ENCODE results near the gene PRICKLE2. TPM values are rescaled to one million over a fixed set of nuclear protein-coding genes. Genes with fewer than 3 reads are reported as not detected.
A peak's percentile ranks its signal among the peaks of the same experiment; 100 is the strongest.

PRICKLE2 gene, protein sequence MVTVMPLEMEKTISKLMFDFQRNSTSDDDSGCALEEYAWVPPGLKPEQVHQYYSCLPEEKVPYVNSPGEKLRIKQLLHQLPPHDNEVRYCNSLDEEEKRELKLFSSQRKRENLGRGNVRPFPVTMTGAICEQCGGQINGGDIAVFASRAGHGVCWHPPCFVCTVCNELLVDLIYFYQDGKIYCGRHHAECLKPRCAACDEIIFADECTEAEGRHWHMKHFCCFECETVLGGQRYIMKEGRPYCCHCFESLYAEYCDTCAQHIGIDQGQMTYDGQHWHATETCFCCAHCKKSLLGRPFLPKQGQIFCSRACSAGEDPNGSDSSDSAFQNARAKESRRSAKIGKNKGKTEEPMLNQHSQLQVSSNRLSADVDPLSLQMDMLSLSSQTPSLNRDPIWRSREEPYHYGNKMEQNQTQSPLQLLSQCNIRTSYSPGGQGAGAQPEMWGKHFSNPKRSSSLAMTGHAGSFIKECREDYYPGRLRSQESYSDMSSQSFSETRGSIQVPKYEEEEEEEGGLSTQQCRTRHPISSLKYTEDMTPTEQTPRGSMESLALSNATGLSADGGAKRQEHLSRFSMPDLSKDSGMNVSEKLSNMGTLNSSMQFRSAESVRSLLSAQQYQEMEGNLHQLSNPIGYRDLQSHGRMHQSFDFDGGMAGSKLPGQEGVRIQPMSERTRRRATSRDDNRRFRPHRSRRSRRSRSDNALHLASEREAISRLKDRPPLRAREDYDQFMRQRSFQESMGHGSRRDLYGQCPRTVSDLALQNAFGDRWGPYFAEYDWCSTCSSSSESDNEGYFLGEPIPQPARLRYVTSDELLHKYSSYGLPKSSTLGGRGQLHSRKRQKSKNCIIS
- total RNA-seq: 84.0 TPM

DNA sequence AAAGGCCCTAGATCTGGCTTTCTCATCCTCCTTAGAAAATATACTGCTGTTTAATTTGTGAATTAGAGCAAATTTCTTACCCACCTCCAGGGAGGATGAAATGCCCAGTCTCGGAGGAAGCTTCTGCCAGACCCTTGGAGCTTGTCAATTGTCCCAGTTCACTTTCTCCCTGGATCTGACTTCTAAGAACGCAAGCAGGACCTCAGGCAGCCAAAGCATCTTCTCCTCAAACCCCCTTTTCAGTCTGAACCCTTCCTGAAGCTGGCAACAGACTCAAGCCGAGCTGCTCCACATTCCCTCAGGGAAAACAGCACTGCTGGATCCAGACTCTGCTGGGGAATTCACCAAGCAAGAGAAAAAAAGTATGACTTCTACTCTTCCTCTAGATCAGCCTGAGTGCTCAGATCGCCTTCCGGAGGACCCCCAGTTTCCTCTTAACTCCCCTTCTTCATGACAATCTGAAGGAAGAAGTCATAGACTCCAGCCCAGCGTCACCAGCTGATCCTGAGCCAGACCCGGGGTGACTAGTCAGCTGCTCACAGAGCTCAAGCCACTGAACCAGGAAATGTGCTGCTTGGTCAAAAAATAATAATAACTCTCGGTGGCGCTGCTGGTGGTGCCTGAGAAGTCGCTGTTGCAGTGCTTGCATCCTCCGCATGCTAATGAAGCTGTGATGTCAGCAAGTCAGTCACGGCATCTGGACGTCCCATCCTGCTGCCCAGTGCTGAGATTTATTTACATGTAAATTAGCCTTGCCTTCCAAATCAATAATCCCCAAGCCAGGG is at the start of gene PRICKLE2:
Gene PRICKLE2 (minus strand): TSS at position 641 of the 785 bp plus-strand sequence. CDS start 26,539 bp downstream, outside the sequence.
- DNase-seq (ENCODE audit: low spot score in 2 of 2): peak; percentile 31 to 60
- peak; percentile 39 for FAIRE-seq

DNA sequence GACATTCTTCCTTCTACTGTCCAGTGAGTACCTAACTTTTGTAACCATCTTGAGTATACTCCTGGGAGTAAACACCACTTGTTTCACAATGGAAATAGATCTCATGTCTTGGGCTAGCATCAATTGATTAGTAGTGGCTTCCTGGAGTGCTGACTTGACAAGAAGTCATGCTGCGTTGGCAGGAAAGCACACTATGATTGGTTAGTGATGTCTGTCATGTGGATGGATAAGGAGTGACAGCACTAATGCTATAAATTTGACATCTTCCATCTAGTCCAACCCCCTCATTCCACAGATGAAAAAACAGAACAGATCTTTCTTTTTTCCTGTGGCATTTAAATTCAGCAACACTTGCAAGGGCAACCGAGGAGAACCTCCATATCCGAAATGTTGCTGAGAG is 47.6 kb upstream of the PRICKLE2 start:
- FAIRE-seq: no peak
- DNase-seq (ENCODE audit: low spot score in 2 of 2): no peak

DNA sequence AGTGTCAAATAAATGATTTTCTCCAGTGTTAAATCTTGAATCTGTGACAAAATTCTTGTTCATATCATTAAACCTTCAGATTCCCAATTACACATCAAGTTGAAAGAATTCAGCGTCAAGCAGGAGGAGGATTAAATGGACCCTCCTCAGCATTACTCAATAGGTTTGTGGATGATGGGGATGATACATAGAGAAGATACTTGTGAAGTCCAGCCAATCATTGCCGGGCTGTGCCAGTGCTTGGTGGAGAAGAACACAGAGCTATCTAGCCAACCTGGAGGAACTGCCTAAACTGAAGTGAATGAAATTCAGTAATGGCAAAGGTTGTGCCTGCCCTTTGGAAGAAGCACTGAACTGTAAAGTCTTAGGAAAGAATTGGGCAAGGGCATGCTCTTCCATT is 47.0 kb upstream of the PRICKLE2 start:
- FAIRE-seq (no peak), DNase-seq (ENCODE audit: low spot score in 2 of 2) (no peak)

DNA sequence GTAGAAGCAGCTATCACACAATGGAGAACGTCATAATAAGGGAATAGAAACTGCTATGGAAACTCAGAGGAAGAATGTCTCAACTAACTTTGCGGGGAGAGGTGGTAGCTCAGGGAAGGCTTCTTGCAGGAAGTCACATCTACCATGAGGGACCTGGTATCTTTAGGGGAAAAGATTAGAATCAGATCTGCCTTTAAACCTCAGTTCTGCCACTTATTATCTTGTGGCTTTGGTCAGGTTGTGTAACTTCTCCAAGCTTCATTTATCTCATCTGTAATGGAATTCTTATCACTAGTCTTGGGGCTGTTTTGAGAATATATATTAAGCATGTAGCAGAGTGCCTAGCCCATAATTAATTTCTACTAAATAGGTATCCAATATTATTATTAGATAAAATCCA is 46.4 kb upstream of the PRICKLE2 start:
- FAIRE-seq (no peak), DNase-seq (ENCODE audit: low spot score in 2 of 2) (no peak)

DNA sequence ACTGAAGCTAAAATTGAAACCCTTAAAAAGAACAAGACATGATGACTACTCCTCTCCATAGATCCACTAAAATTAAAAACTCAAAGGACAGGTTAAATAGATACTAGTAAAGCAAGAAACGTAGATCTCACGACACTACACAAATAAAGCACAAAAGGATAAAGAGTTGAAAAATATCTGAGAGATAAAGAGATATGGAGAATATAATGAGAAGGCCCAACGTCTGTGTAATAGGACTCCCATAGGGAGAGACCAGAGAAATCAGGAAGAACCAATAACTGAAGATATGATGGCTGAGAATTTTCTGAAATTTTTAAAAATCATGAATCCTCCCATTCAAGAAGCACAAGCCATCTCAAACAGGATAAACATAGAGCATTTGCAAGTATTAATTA is 45.6 kb upstream of the PRICKLE2 start:
- FAIRE-seq (no peak), DNase-seq (ENCODE audit: low spot score in 2 of 2) (no peak)

DNA sequence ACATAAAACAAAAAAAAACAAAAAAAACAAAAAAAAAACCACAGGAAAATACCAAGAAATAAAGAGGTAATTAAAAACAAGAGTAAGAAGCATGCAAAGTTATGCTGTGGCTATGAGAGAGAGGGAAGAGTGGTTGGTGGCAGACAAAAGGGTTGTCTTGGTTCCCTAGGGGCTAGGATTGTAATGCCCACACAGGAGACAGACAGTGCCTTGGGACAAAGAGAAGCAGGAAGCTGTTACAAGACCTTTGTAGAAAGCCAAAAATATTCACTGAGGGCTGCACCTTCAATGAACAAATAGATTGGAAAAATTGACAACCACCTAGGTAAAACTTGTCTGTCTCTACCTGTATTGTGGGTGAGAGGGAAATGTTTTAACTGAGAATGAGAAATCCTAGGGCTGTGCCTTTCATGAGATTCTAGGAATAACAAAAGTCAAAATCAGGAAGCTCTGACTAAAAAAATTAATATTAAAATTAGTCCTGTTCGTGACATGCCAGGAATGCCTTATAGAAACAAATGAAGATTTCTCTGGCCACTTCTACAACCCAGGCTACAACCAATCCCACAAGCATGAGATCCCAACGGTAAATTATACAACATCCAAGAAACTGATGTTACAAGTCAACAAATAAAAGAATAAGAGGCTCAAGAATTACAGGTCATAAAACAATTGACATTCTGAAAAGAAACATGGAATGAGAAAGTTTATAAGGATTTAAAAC is 45.0 kb upstream of the PRICKLE2 start:
- FAIRE-seq (no peak), DNase-seq (ENCODE audit: low spot score in 2 of 2) (no peak)

DNA sequence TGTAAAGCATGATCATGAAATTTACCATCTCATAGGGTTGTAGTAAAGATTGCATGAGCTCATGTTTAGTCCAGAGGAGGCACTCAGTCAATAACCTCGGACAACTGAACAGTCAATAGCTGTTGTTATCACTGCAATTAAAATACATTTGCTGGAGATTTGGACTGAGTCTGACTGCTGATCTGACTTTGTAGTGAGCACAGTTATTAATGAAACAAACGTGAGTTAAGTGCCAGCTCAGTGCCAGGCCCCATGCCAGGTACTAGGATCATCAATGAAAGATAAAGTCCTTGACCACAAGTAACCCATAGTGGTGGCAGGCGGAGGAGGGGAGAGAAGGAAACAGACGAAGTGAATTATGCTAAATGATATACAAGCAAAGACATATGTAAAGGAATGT is 43.7 kb upstream of the PRICKLE2 start:
- no peak for FAIRE-seq
- DNase-seq (ENCODE audit: low spot score in 2 of 2): no peak

DNA sequence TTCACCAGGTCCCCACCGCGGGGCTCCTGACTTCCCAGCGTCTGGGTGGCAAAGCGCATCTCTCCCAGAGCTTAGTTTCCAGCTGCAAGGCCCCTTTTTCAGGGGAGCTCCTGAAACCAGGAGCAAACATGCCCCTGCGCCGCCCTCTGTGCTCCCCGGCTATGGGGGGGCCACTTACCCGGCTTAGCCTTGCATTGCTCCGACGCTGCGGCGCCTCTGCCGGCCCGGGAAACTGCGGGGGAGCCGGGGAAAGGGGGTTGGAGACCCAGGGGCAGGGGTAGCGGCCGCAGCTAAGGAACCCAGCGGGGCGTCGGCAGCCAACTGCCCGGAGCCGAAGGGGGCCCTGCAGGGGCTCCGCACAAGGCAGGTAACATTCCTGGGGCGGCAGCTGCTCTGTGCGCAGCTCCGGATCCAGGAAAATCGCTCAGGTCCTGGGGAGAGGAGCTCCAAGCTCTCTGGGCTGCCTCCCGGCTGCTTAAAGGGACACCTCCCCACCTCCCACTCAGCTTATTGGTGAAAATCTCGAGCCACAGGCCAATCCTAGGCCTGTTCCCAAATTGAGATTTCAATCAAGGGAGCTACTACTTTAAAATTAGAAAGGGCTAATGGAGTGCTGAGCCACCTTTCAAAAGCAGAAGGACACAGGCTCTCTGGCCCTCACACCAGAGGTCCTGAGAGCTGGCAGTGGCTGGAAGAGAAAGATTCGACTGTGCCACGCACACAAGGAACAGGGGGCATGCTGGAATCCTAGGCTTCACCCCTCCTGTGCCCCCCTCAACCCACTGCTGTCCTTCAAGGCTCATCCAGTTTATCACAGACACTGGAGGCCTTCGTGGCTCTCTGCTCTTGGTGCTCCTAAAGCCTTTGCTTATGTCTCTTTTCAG is 42.7 kb upstream of the PRICKLE2 start:
- FAIRE-seq (no peak), DNase-seq (ENCODE audit: low spot score in 2 of 2) (peak; percentile 40 to 60)

DNA sequence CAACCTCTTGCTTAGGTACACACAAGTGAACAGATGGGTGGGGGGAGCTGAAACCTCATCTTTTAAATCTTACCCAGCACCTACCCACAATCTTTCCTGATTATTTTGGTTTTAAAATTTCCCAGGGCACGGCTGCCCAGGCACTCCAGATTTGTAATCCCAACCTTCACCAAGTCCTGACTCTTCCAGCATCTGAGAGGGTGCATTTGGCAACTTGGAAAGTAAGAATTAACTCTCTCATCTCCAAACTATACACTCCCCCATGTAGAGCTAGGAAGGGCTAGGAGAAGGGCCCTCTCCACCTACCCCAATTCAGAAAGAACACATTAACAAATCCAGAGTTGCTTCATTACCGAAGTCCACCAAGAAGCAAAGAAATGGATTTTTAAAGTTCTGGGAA is 41.7 kb upstream of the PRICKLE2 start:
- no peak for FAIRE-seq

DNA sequence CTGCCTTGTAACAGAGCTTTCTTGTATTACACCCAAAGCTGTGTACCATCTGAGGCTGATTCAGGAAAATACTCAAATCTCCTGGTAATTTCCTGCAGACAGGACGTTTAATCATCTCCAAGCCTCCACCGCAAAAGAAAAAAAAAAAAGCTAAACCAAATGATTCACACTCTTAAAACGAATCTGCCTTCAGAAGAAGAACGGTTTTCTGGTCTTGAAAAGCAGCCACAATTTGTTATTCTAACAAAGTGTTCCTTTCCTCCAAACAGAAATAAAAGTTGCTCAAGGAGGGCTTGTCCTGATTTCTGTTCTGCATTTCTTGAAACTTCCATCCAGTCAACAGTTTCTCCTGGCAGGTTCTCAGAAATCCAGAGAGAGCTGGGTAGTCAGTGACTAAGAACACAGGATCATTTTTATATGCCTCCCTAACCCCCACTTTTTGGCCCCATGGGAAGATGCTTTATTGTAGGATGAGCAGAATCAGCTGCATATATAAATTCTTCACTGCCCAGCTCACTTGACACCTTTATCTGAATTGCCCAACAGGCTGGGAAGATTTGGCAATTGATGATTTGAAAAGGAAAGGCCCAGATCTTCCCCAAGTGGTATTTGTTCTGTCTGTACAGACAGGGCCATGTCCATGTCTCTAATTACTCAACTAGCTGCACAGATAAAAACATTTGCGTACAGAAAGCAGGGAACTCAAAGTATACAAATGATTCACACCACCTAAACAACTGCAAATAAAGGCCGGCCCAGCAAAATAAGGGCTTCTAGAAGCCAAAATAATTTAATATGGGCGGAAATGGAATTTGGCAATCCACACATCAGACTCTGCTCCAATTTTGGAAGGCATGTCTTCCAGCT is 41.0 kb upstream of the PRICKLE2 start:
- FAIRE-seq (no peak), DNase-seq (ENCODE audit: low spot score in 2 of 2) (peak; percentile 27 to 30)

More for the DNA sequence above, 41.7 kb upstream of the PRICKLE2 start:
- DNase-seq (ENCODE audit: low spot score in 2 of 2): peak; percentile 23 to 27

DNA sequence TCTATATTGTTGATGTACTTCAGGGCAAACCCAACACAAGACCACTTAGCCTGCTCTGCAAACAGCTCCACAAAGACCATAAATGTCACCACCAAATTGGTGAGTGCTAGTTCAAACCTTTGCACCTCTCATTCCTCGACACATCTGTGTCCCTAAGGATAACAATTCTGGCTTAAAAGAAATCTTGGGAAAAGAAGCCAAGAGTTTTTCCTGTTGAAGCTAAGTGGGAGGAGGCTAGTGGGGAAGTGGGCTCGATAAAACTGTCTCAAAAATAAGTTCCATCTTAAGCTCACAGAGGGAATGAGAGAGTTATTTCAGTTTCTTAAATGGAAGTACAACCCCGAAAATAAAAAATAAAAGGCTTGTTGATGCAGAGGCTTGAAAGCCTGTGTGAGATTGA is 40.4 kb upstream of the PRICKLE2 start:
- no peak for FAIRE-seq
- no peak for DNase-seq (ENCODE audit: low spot score in 2 of 2)

DNA sequence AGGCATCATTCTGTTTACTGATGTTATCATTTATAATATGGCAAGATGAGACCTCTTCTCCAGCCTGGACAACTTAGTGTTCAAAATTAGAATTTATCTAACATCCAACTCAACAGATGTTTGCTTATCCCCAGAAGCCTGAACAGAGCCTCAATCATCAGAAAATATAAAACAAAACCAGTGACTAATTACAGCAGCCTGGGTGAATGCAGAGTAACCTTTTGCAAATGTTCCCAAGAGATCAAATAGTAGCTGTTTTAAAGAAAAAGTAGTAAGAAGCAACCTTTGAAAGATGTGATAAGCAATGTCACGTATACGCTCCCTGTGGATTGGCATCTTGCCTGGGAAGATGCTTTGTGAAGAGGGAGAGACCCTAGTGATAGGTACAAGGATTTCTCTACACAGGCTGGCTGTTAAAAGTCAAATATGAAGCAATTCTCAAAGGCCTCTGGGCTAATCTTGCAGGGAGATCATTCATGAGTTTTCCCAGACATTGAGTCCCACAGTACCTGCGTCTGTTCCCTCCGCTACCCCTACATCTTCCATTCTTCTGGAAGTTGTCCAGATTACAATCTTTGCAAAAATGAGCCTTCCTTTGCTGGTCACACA is 39.3 kb upstream of the PRICKLE2 start:
- FAIRE-seq: no peak
- no peak for DNase-seq (ENCODE audit: low spot score in 2 of 2)

DNA sequence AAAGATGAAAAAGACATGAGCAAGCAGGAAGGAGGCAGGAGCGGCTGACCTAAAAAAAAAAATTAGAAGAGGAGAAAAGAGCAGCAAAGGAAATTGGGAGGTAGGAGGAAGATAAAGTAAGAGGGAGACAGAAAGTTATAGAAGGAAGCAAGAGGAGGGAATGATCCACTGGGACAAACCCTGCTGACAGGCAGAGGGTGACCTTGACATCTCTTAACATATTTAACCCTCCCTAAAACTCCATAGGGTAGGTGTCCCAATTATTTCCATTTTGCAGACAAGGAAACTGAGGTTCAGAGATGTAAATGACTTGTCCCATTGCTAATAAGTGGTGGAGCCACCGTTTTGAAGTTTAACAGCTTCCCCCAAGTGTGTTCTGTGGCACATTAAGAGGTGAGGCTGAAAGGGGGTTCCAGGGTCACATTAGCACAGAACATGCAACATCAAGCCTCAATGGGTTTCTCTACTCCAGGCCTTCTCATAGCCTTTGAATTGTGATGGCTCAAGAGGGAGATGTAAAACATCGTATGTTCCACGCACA is 37.4 kb upstream of the PRICKLE2 start:
- FAIRE-seq (no peak), DNase-seq (ENCODE audit: low spot score in 2 of 2) (no peak)

DNA sequence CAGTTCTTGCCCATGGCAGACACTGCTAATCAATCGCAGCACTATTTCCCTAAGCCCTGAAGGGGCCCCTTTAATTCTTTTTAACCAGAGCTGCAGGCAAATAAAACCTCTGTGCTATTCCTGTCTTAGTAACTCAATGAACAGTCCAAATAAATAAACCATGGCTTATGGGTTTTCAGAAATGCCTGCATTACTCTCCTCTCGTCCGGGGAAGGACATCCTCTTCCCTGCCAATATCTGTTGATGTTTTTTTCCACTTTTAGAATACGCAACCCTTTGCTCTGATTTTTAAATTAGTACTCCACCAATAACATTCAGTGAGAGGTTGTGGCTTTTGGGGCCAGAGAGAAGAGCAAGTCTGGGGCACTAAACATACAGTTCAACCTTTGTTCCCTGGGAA is 35.2 kb upstream of the PRICKLE2 start:
- no peak for FAIRE-seq
- no peak for DNase-seq (ENCODE audit: low spot score in 2 of 2)

DNA sequence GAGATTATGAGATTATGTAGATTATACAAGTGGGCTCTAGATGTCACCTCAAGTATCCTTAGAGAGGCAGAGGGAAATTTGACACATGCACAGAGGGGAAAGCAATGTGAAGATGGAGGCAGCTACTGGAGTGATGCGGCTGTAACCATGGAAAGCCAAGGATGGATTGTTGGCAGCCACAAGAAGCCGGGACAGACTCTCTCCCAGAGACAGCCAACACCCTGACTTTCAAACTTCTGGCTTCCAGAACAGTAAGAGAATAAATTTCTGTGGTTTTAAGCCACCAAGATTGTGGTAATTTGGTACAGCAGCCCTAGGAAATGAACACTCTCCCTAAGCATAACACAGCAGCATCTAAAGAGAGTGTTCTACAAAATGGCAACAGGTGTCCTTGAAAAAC is 34.4 kb upstream of the PRICKLE2 start:
- no peak for FAIRE-seq
- DNase-seq (ENCODE audit: low spot score in 2 of 2): no peak

DNA sequence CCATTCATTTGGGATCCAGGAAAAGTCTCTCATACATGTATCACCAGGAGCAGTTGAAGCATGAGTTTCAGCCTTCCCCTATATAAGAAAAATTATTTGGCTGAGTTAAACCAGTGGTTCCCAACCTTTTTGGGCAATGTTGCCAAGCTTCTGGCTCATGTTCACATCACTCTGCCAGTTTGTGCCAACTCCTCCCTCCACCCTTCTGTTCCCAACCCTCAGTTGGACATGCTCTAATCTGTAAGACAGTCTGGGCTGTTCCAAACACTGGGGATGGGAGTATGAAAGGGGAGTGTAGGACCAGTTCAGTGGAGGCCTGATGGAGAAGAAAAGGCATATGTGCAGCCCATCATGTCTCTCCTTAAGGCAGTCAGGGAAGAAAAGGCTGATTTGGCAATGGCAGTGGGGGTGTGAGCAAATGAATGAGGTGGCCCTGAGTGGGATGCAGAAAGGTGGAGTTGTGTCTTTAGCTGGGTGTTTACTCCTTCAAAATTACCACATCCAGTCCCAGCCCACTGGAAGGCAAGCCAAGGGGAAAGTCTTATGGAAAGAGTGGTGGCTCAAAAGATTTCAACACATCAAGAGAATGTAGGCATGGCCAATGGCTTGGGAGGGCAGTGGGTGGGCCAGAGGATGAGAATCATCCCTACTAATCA is 32.0 kb upstream of the PRICKLE2 start:
- DNase-seq (ENCODE audit: low spot score in 2 of 2) (no peak), FAIRE-seq (no peak)

DNA sequence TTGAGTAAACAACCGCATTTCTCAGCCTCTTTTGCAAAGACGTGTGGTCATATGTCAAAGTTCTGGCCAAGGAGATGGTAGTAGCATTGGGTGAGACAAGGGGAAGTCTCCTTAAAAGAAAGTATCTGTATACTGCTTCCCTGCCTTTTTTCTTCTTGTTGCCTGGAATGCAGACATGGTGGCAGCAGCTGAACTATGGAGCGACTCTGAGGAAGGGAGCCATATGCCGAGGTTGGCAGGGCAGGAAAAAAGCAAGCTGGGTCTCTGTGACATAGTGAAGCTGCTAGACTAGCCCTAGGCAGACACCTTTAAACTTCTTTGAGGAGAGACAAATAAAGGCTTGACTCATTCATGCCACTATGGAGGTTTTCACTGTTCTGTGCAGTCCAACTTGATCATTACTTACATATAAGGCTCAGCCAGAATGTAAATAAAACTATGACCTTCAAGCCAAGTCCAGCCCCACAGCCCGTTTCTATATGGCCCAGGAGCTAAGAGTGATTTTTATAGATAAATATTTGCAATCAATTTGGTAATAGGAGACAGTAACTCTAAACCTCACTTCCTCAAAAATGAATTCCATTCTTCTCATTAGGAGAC is 30.6 kb upstream of the PRICKLE2 start:
- no peak for FAIRE-seq
- no peak for DNase-seq (ENCODE audit: low spot score in 2 of 2)
